Esophagus muscularis mucosa (tissue), 4 donors: ENCODE measurements around the gene CEP135.

Experiments
- CTCF ChIP-seq, 3 experiments: fragments of 200-600 bp in 2 of 3; fragments of 450-650 bp in 1 of 3; sonication (generic) in 2 of 3; IDR thresholded peaks; one replicate each; pipeline ENCODE4 v1.5.1; 2017 to 2019; ENCODE audit warnings: antibody characterized with exemption in 3 of 3, mild to moderate bottlenecking in 2 of 3, moderate library complexity in 1 of 3
- EP300 ChIP-seq: sonication (generic); formaldehyde crosslinking; IDR thresholded peaks from one replicate; pipeline ENCODE4 v1.6.1; 2017; ENCODE audit warnings: antibody characterized with exemption
- POLR2A ChIP-seq: fragments of 450-650 bp; IDR thresholded peaks from one replicate; pipeline ENCODE4 v1.6.1; 2017; ENCODE audit warnings: antibody characterized with exemption, moderate library complexity, mild to moderate bottlenecking, low read depth
- POLR2AphosphoS5 ChIP-seq, 2 donors: sonication (generic); formaldehyde crosslinking; IDR thresholded peaks; one replicate each; pipeline ENCODE4 v1.6.1; 2017; ENCODE audit warnings: antibody characterized with exemption in 2 of 2

- TF ChIP-seq CTCF (IDR thresholded peaks at IDR 0.05) (peak; percentile 10 to 44 (median 27)), POLR2A (no peak), EP300 (no peak), POLR2AphosphoS5 (IDR thresholded peaks at IDR 0.05) (no peak)
Observed at GRCh38 chr4:56048702-56049431, 100.1 kb downstream of the CEP135 start.
